HG03457 (cell line): Measurements from ENCODE around the gene OR2T27.
"Not testable (repeated sequence)": the region's sequence is repeated elsewhere in the genome, so short reads cannot be mapped to it uniquely, and the experiment has no call there.

Source experiments
- ATAC-seq: cut with Tn5 transposase; IDR thresholded peaks from one replicate; pipeline ENCODE4 v1.9.1; 2021; ENCODE audit warnings: moderate number of reproducible peaks; ENCODE audit not compliant: unreplicated experiment

The OR2T27 gene

GRCh38 chr1:248641583-248641982 is 13.7 kb downstream of the OR2T27 start:
- ATAC-seq, result not testable (repeated sequence)

DNA sequence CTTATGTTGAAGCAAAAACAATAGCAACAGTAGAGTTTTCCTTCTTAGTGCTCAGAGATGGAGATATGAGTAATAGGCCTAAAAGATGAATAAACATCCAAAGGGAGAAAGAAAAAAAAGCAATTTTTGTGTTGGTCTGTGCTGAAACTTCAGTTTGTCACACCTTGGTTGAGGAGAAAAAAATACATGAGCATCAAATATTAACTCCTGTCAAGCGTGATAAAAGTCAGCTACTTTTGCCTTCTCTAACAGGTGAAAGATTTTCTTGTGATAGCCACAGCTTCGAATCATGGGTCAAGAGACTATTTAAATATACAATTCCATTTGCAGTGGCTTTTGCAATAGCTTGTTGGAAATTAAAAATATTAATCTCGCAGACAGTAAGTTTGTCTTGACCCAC is 14.4 kb downstream of the OR2T27 start:
- not testable (repeated sequence) for ATAC-seq

- ATAC-seq, result peak; percentile 31
Measured at GRCh38 chr1:248639652-248640051, 15.7 kb downstream of the OR2T27 start.

GRCh38 chr1:248636612-248637011 is 18.7 kb downstream of the OR2T27 start:
- not testable (repeated sequence) for ATAC-seq

DNA sequence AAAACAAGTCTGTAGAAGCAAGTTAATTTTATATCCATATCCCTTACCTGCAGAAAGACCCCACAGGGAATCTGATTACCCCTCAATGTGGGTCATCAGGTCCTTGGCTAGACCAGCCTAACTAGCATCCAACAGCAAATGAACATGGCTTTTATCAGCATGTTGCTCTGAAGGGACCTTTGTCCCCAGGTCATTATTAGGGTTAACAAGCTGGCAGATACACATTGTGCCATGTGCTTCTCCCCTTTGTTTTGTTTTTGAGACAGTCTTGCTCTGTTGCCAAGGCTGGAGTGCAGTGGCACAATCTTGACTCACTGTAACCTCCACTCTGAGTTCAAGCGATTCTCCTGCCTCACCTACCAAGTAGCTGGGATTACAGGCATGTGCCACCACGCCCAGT is 20.3 kb downstream of the OR2T27 start, which contains the start of gene OR2T11:
TSS of gene OR2T11 (minus strand) at position 101 of the 400 bp plus-strand sequence. CDS start 7,963 bp downstream, outside the sequence.
- not testable (repeated sequence) for ATAC-seq

GRCh38 chr1:248631354-248632008 is 23.8 kb downstream of the OR2T27 start:
- no peak for ATAC-seq

DNA sequence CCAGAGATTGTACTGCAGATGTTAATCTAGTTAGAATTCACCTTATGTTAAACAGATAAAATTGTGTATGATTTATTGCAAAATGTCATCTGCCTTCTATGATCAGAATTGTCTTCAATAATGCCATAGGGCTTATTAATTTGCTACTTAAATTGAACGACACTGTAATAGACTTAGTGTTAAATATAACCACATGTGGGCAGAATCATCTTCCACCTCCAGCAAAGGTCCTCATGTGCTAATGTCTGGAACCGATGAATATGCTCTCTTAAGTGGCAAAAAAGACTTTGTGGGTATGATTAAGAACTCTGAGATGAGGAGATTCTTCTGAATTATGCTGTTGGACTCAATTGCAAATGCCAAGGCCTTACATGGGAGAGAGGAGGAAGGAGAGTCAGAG is 24.8 kb downstream of the OR2T27 start:
- ATAC-seq, result no peak

- ATAC-seq, result peak; percentile 83
Measured at GRCh38 chr1:248627971-248628844, 27.1 kb downstream of the OR2T27 start.

DNA sequence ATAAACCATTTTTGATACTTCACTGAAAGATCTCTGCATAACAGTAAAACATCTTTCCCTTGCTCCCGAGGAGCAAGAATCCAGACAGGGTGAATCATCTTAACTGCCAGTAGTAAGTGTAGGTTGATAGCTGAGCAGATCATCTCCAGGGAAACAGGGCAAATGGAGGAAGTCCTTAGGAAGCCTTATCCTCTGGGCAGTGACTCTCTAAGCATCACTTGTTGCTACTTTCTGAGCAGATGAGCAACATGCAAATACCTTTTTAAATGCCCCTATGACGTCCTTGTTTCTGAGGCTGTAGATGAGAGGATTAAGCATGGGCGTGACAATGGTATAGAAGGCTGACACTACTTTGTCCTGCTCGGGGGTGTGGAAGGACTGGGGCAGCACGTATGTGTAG is 29.4 kb downstream of the OR2T27 start:
- ATAC-seq, result no peak

GRCh38 chr1:248625166-248625565 is 30.2 kb downstream of the OR2T27 start:
- no peak for ATAC-seq

GRCh38 chr1:248622570-248623001 is 32.7 kb downstream of the OR2T27 start:
- peak; percentile 92 for ATAC-seq

DNA sequence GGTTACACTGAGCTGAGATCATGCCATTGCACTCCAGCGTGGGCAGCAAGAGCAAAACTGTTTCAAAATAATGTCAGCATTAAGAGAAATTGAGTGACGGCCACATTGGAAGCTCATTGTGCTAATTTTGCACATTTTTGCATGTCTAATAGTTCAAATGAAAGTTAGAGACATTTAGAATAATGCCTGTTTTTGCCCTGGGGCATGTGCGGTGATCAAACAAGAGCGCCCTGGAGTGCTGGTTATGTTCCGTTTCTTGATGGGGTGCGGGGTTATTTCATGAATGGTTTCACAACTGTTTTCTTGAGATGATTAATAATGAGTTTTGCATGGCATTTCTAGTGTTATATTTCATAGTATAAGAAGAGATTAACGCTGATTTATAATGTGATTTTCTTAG is 33.6 kb downstream of the OR2T27 start:
- no peak for ATAC-seq

GRCh38 chr1:248618878-248619277 is 36.5 kb downstream of the OR2T27 start:
- no peak for ATAC-seq

DNA sequence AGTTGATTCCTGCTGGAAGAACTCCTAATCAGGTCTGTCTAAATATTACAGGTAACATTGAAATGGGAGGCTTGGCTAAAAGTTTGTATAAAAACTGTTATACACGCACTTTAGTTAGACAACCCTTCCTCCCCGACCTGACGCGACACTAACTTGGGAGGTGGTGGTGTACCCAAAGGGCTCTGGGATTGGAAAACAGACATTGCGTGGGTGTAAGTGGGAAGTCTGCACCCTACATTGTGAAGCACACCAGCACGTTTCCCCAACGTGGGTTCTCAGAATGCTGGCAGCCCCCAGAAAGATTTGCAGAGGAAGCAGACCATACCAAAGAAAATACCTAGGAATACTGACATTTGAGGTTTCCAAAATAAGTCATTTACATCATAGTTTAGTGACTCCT is 37.2 kb downstream of the OR2T27 start:
- ATAC-seq, result no peak

DNA sequence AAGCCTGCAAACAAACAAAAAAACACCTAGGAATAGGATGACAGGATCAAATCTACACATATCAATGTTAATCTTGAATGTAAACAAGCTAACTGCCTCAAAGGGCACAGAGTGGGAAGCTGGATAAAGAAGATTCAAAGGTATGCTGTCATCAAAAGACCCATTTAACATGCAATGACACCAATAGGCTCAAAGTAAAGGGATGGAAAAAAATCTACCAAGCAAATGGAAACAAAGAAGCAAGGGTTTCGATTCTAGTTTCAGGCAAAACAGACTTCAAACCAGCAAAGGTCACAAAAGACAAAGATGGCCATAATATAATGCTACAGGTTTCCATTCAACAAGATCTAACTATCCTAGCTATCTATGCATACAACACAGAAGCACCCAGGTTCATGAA is 41.6 kb downstream of the OR2T27 start:
- ATAC-seq, result no peak

DNA sequence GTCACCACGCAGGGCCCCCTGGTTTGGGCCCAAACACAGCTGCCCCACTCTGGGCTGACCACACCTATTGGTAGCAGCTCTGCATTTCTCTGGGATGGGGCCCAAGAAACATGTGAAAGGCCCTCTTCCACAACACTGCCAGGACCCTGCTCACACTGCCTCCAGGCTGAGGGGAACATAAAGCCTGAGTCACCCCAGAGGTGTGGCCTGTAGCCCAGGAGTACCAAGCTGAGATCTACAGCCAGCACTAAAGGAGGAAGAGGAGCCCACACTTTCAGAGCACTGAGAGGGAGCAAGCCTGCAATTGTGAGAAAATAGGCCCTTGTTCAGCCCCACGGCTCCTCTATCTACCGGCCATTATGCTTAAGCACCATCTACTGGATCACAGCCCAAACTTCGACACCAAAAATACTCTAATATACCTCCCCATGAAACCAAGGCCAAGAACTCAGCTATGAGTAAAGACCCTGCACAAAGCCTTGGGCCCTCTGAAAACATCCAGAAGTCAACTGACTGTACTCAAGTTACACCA is 43.4 kb downstream of the OR2T27 start:
- ATAC-seq, result no peak

- ATAC-seq, result no peak
Measured at GRCh38 chr1:248610301-248610700, 45.0 kb downstream of the OR2T27 start.
